Right lobe of liver (tissue), 6 donors: ENCODE measurements around the gene WDFY2. TPM values are rescaled to one million over a fixed set of nuclear protein-coding genes. Genes with fewer than 3 reads are reported as not detected.

Experiments used
- ATAC-seq, 4 donors: fragments of 200-7000 bp; cut with Tn5 transposase; one replicate each; pipeline ENCODE4 v1.9.1; 2020; ENCODE audit warnings: mild to moderate bottlenecking in 4 of 4, moderate library complexity in 4 of 4
- DNase-seq, 3 donors: peaks; one replicate each; pipeline ENCODE4 v3.0.0-alpha.2; 2020
- H3K27ac ChIP-seq, 3 donors: fragments of 200-600 bp; one replicate each; pipeline ENCODE4 v1.8.0; 2022
- H3K27me3 ChIP-seq, 2 donors: fragments of 200-600 bp; one replicate each; pipeline ENCODE4 v1.8.0; 2022
- H3K36me3 ChIP-seq, 4 donors: fragments of 200-600 bp; sonication (generic) in 1 of 4; one replicate each; pipeline versions ENCODE4 v1.5.1 to v1.8.0; 2017 to 2022; ENCODE audit warnings: control low read depth in 1 of 4
- H3K4me1 ChIP-seq, 4 donors: fragments of 200-600 bp; sonication (generic) in 1 of 4; one replicate each; pipeline versions ENCODE4 v1.5.1 to v1.8.0; 2017 to 2022; ENCODE audit warnings: control low read depth in 1 of 4
- H3K4me3 ChIP-seq, 3 donors: fragments of 200-600 bp; one replicate each; pipeline ENCODE4 v1.8.0; 2022
- H3K9me3 ChIP-seq, 4 donors: fragments of 200-600 bp; sonication (generic) in 1 of 4; one replicate each; pipeline versions ENCODE4 v1.5.1 to v1.8.0; 2017 to 2022; ENCODE audit warnings: control low read depth in 1 of 4
- CTCF ChIP-seq, 4 donors: fragments of 200-600 bp in 3 of 4; fragments of 450-650 bp in 1 of 4; IDR thresholded peaks; one replicate each; pipeline versions ENCODE4 v1.5.1 to v1.8.0; 2016 to 2022; ENCODE audit warnings: antibody characterized with exemption in 4 of 4, mild to moderate bottlenecking in 2 of 4
- POLR2A ChIP-seq: fragments of 450-650 bp; IDR thresholded peaks from one replicate; pipeline ENCODE4 v1.6.1; 2017; ENCODE audit warnings: antibody characterized with exemption, mild to moderate bottlenecking
- WGBS: methylation state at CpG from one replicate; pipeline ENCODE4 v1.1.6; 2018; ENCODE audit warnings: low coverage, low lambda C conversion rate; ENCODE audit not compliant: insufficient coverage; ENCODE audit errors: missing lambda C conversion rate; 5-methylcytosine and 5-hydroxymethylcytosine counted together
- intact Hi-C, 2 donors: fragments of 100-400 bp; cut with DNase I; formaldehyde crosslinking; loops; one replicate each; pipeline versions ENCODE4 v1.11.2 to v1.14.1; 2022
- total RNA-seq, 6 experiments: library from RNA; depleted of rRNA in 2 of 6; stranded (reverse); fragments of >200 nt in 2 of 6; fragmentation: NEBNext Ultra II Directional in 3 of 6; extraction: Animal tissue kit (Norgen Biotek cat#: 25700) in 3 of 6; gene quantifications; one replicate each; pipeline versions ENCODE4 v1.1.0 to v1.2.4, GENCODE V29; 2016 to 2023
- donor health status: DM: no; HTN: yes; CAD: no.
- donor health status: DM: no; HTN: no; CAD: no.
- donor health status: DM: no; HTN: no; CAD: no.
- donor health status: DM: no; HTN: yes; CAD: no.
- donor health status: DM: no; HTN: yes; CAD: no.

The WDFY2 gene
- total RNA-seq, 6 experiments from 2014 or later: 4.5 to 12.0 (median 7.3) TPM

- WGBS: 92% methylated on average over 3 of the region's 3 CpGs
- H3K4me1 ChIP-seq: peaks cover 0 to 9% (median 0%) of the 10 kb centered on the region in 4 donors
- H3K27ac ChIP-seq: no peak overlapping the region
- no peaks in the 10 kb centered on the region for H3K36me3 ChIP-seq
- ATAC-seq: no peak
- no peak for TF ChIP-seq CTCF (IDR thresholded peaks at IDR 0.05)
- no peak for TF ChIP-seq POLR2A
- no peaks in the 10 kb centered on the region for H3K27me3 ChIP-seq
- H3K4me3 ChIP-seq: no peak overlapping the region
- DNase-seq: no peak
- H3K9me3 ChIP-seq: no peaks in the 10 kb centered on the region
- intact Hi-C loops: no loop called here
Observed at GRCh38 chr13:51679616-51680015, 95.4 kb downstream of the WDFY2 start.

DNA sequence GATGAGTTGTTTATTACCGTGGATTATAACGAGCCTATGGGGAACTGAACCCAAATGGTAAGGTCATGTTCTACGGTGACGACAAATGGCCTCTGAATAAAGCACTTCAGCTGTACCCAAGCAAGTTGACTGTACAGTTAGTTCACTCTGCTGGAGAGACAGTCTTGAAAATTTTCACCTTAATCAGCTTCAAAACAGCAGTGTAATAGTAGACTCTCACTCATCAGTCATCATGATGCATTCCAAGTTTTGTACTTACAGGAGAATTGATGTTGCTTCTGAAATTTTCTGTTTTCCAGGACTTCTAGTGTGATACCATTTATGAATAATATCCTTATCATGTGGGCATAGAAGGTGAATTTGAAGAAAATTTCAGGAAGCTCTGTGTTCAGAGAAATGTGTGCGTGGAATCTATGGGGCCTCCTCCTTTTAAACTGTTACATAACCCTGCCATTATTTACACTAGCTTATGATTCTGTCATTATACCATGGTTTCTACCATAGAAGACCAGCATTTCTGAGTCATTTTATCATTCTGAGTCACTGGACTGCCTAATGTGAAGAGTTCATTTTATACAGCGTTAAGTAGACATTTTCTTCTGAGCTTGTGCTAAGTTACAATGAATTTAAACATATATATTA, 96.9 kb downstream of the WDFY2 start:
- TF ChIP-seq CTCF (IDR thresholded peaks at IDR 0.05) (no peak), POLR2A (no peak)
- H3K4me1 ChIP-seq: peaks cover 0 to 9% (median 0%) of the 10 kb centered on the region in 4 donors
- DNase-seq (no peak), ATAC-seq (peak in 1 of 4 donors; percentile 13)
- H3K27ac ChIP-seq: no peak overlapping the region
- H3K9me3 ChIP-seq: no peaks in the 10 kb centered on the region
- H3K36me3 ChIP-seq: no peaks in the 10 kb centered on the region
- WGBS: 89% methylated on average over 6 of the region's 6 CpGs
- H3K27me3 ChIP-seq: no peaks in the 10 kb centered on the region
- intact Hi-C loops: no loop called here
- no peak overlapping the region for H3K4me3 ChIP-seq

GRCh38 chr13:51682686-51683085, 98.4 kb downstream of the WDFY2 start:
- Histone ChIP-seq H3K4me1 (peaks cover 0 to 6% (median 0%) of the 10 kb centered on the region in 4 donors), H3K4me3 (no peak overlapping the region), H3K36me3 (no peaks in the 10 kb centered on the region), H3K27ac (no peak overlapping the region), H3K9me3 (no peaks in the 10 kb centered on the region), H3K27me3 (no peaks in the 10 kb centered on the region)
- ATAC-seq: no peak
- 100% methylated on average over 1 of the region's 1 CpG for WGBS
- intact Hi-C loops: no loop called here
- no peak for DNase-seq
- TF ChIP-seq POLR2A: no peak
- TF ChIP-seq CTCF (IDR thresholded peaks at IDR 0.05): no peak

- H3K9me3 ChIP-seq: no peaks in the 10 kb centered on the region
- H3K36me3 ChIP-seq: no peaks in the 10 kb centered on the region
- no peaks in the 10 kb centered on the region for H3K4me1 ChIP-seq
- DNase-seq (no peak), ATAC-seq (no peak)
- H3K27me3 ChIP-seq: no peaks in the 10 kb centered on the region
- no CpG with 5 or more reads among the region's 1 CpG for WGBS
- H3K27ac ChIP-seq: no peak overlapping the region
- TF ChIP-seq CTCF (IDR thresholded peaks at IDR 0.05): no peak
- TF ChIP-seq POLR2A: no peak
- no peak overlapping the region for H3K4me3 ChIP-seq
- intact Hi-C loops: no loop called here
Observed at GRCh38 chr13:51683597-51683996, 99.3 kb downstream of the WDFY2 start.
